KMS-11 (cell line): ENCODE results near the gene LEPROT.

Experiments
- H2AFZ ChIP-seq: fragments of 200-600 bp; sonication (generic); 2 replicates; pipeline ENCODE4 v1.6.1; 2016; ENCODE audit warnings: antibody characterized with exemption, mixed run types, low read depth
- H3K27ac ChIP-seq: fragments of 200-600 bp; sonication (generic); 2 replicates; pipeline ENCODE4 v1.6.1; 2016; ENCODE audit warnings: mild to moderate bottlenecking, mixed run types
- H3K27me3 ChIP-seq: fragments of 200-600 bp; sonication (generic); 2 replicates; pipeline ENCODE4 v1.6.1; 2017; ENCODE audit warnings: mild to moderate bottlenecking, low read depth, mixed run types, moderate library complexity; ENCODE audit not compliant: insufficient read depth
- H3K36me3 ChIP-seq: fragments of 200-600 bp; sonication (generic); 2 replicates; pipeline ENCODE4 v1.6.1; 2017; ENCODE audit warnings: mild to moderate bottlenecking, mixed run types; ENCODE audit not compliant: insufficient read depth
- H3K4me1 ChIP-seq: fragments of 200-600 bp; sonication (generic); 2 replicates; pipeline ENCODE4 v1.6.1; 2016; ENCODE audit warnings: mild to moderate bottlenecking, low read depth, mixed run types; ENCODE audit not compliant: poor library complexity, severe bottlenecking
- H3K4me2 ChIP-seq: fragments of 200-600 bp; sonication (generic); 2 replicates; pipeline ENCODE4 v1.7.0; 2016; ENCODE audit warnings: mild to moderate bottlenecking, mixed run types
- H3K4me3 ChIP-seq: fragments of 200-600 bp; sonication (generic); IDR thresholded peaks from 2 replicates; pipeline ENCODE4 v1.6.1; 2017; ENCODE audit warnings: low read depth, low read length, mixed read lengths; ENCODE audit not compliant: insufficient read depth
- H3K79me2 ChIP-seq: fragments of 200-600 bp; sonication (generic); 2 replicates; pipeline ENCODE4 v1.6.1; 2016; ENCODE audit warnings: low read depth, mixed run types; ENCODE audit not compliant: insufficient read depth
- H3K9ac ChIP-seq: fragments of 200-600 bp; sonication (generic); 2 replicates; pipeline ENCODE4 v1.6.1; 2016; ENCODE audit warnings: mild to moderate bottlenecking, mixed run types
- H4K20me1 ChIP-seq: fragments of 200-600 bp; sonication (generic); 2 replicates; pipeline ENCODE4 v1.6.1; 2016; ENCODE audit warnings: mild to moderate bottlenecking, mixed run types; ENCODE audit not compliant: insufficient read depth
- CTCF ChIP-seq: fragments of 200-600 bp; sonication (generic); conservative IDR thresholded peaks from 2 replicates; pipeline ENCODE4 v1.6.1; 2017; ENCODE audit warnings: low read depth, mild to moderate bottlenecking, antibody characterized with exemption, low read length, moderate library complexity, mixed read lengths

Gene LEPROT

GRCh38 chr1:65478379-65479026 is 58.0 kb downstream of the LEPROT start:
- no peak overlapping the region for H2AFZ ChIP-seq
- H3K79me2 ChIP-seq, result no peaks in the 10 kb centered on the region
- no peak overlapping the region for H3K9ac ChIP-seq
- H3K4me3 ChIP-seq, result no peak overlapping the region
- H3K4me1 ChIP-seq, result no peaks in the 10 kb centered on the region
- H3K27ac ChIP-seq, result no peak overlapping the region
- TF ChIP-seq CTCF, result no peak
- no peaks in the 10 kb centered on the region for H3K36me3 ChIP-seq
- H3K4me2 ChIP-seq, result no peak overlapping the region
- H4K20me1 ChIP-seq, result no peaks in the 10 kb centered on the region
- H3K27me3 ChIP-seq, result no peaks in the 10 kb centered on the region

DNA sequence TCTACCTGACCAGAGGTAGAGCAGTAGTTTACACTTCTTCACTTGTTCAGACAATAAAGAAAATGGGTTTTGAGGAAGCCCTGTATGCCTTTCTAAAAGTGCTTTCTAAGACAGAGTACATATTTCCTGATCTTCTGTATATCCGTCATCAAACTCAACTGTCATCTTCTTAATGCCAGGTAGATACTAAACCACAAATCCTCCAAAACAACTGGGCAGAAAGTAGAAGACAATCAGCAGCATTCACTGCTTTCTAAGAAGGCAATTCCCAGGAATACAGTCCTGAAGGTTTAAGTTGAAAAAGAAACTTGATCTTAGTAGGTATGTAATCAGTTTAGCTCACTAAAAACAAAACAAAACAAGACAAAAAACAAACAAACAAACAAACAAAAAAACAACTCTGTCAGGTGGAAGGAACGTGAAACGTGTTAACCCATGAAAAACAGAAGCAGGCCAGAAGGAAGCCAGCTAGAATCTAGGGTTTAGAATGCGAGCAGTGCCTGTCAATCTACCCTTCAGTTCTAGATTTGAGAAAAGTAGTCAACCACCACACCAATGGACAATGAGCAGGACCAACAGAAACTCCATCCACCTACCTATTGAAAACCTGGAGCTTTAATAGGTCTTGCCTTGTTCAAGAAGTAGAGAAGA is 59.2 kb downstream of the LEPROT start:
- no peaks in the 10 kb centered on the region for H4K20me1 ChIP-seq
- H3K4me2 ChIP-seq, result no peak overlapping the region
- no peak overlapping the region for H3K9ac ChIP-seq
- H3K27ac ChIP-seq, result no peak overlapping the region
- TF ChIP-seq CTCF, result no peak
- no peaks in the 10 kb centered on the region for H3K36me3 ChIP-seq
- no peaks in the 10 kb centered on the region for H3K4me1 ChIP-seq
- no peak overlapping the region for H3K4me3 ChIP-seq
- no peaks in the 10 kb centered on the region for H3K79me2 ChIP-seq
- no peak overlapping the region for H2AFZ ChIP-seq
- H3K27me3 ChIP-seq, result no peaks in the 10 kb centered on the region

DNA sequence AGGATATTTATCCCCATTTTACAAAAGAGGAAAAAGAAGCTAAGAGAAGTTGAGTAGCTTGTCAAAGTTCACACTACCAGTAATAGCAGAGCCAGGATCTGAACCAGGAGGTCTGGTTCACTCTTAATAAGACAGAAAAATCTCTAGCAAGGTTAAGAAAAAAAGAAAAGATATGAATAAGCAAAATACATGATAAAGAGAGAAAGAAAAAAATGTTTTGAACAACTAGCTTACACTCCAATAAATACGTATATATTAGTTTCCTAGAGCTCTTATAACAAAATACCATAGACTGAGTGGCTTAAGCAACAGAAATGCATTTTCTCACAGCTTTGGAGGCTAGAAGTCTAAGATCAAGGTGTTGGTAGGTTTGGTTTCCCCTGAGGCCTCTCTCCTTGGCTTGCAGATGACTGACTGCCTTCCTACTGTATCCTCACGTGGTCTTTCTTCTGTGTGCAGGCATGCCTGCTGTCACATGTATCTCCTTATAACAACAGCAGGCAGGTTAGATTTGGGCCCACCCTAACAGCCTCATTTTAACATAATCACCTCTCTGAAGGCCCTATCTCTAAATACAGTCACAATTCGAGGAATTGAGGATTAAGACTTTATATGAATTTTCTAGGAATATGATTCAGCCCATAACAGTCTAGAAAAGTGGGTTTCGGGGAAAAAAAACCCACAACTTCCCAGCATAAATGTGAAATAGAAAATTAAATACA is 60.4 kb downstream of the LEPROT start:
- Histone ChIP-seq H3K4me2 (no peak overlapping the region), H3K9ac (no peak overlapping the region)

More for the DNA sequence above, 60.4 kb downstream of the LEPROT start:
- Histone ChIP-seq H3K27me3 (no peaks in the 10 kb centered on the region), H3K27ac (no peak overlapping the region), H4K20me1 (no peaks in the 10 kb centered on the region), H3K4me3 (no peak overlapping the region), H2AFZ (no peak overlapping the region), H3K4me1 (no peaks in the 10 kb centered on the region), H3K36me3 (no peaks in the 10 kb centered on the region), H3K79me2 (no peaks in the 10 kb centered on the region)
- no peak for TF ChIP-seq CTCF
